SK-N-MC (cell line): ENCODE results near the gene BMPR1B.

ENCODE experiments used
- EZH2 ChIP-seq: fragments of 200-600 bp; sonication (generic); IDR thresholded peaks from one replicate; pipeline ENCODE4 v1.6.1; 2017; ENCODE audit warnings: antibody characterized with exemption
- FOXP2 ChIP-seq: optimal IDR thresholded peaks from 2 replicates; pipeline ENCODE3; 2011; ENCODE audit warnings: mild to moderate bottlenecking, moderate library complexity; ENCODE audit not compliant: insufficient read depth; ENCODE audit errors: extremely low read length, control extremely low read depth
- POLR2AphosphoS5 ChIP-seq: IDR thresholded peaks from 2 replicates; pipeline ENCODE4 v1.6.1; 2012; ENCODE audit warnings: mild to moderate bottlenecking, low read depth, low read length, borderline replicate concordance

- no peak for TF ChIP-seq POLR2AphosphoS5
- TF ChIP-seq EZH2, result no peak
- no peak for TF ChIP-seq FOXP2
These were observed 43.2 kb upstream of the BMPR1B start for GRCh38 chr4:94714365-94715160.
